ENCODE results near the gene SLCO2A1.

SLCO2A1 gene

GRCh38 chr3:133998691-133999241 is 31.0 kb downstream of the SLCO2A1 start:
- DNase-seq: no peak

- no peak for DNase-seq
Measured at GRCh38 chr3:133997871-133998635, 31.7 kb downstream of the SLCO2A1 start.

DNA sequence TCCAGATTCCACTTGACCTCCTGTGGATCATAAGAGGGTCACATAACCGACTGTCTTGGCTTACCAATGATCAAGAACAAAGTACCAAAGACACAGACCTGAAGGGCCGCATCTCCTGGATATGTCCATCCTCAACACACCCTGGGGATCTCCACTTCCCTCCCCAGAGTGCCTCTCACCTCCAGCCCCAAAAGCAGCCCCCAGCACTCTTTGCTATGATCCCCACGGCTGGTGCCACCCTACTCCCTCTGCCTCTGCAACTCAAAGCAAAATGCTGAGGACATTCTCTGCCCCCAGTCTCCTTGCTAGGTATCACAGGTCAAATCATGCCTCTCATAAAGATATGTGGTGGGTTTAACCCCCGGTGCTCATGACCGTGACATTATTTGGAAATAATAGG is 32.7 kb downstream of the SLCO2A1 start:
- DNase-seq: no peak

GRCh38 chr3:133996251-133996661 is 33.5 kb downstream of the SLCO2A1 start:
- DNase-seq: no peak

- DNase-seq: no peak
Measured at GRCh38 chr3:133995264-133995663, 34.5 kb downstream of the SLCO2A1 start.

- DNase-seq: no peak
Measured at GRCh38 chr3:133994166-133994890, 35.4 kb downstream of the SLCO2A1 start.

DNA sequence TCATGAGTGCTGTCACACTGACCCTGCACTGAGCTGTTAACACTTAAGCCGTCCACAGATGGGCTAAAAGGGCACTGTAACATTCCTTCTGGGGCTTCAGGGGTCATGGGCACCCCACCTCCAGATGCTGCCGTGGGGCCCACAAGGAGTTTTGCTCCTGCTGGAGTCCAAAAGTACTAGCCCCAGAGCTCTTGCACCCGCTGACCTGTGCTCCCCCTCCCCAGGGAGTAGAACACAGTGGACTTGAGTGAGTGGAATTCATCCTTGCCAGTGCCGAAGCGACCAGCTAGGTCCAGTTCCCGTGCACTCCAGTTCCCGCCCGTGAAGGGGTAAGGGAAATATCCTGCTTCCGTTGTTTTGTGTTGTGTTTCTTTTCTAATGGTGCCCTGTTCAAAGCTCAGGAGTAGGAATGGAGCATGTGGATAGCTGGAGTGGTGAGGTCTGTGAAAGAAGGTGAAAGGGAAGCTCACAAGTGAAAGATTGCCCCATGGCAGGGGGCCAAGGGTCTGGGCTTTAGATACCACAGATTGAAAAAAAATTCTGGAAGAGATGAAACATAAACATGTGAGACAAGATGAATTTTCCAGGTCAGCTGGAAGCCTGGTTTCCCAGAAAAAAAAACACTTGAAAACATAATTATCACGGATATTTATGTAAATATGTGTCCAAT is 36.6 kb downstream of the SLCO2A1 start:
- DNase-seq: no peak

DNA sequence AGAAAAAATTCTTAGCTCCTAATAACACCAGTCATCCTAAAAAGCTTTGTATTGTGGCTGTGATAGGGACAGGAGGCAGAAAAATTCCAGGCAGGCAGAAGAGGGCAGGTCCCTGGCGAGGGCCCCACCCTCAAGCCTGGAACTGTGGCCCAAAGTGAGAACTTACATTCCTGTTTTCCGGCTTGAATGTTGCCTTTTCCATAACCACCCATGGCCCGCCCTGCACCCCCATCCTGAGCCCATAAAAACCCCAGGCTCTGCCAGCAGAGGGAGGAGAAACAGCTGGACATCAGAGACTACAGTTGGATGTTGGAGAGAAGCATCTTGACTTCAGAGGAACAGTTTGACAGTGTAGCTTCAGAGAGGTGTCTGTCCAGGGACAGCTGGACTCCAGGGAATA is 37.3 kb downstream of the SLCO2A1 start:
- no peak for DNase-seq

DNA sequence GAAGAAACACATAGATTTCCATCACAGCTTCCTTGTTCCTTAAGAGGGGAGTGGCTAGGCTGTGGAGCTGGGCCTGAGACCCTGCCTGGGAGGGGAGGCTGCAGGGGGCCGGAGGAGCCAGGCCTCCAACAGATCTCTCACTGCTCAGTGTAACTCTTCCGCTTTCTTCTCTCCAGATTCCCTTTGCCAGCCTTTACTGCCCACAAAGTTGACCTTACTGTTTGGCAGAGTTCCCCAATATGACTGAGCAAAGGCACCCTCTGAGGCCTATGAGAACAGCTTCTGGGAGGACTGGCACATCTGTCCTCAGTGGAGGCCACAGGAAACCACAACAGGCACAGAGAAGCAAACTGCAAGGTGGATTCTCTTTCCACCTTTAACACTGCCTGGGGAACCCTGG is 38.1 kb downstream of the SLCO2A1 start:
- no peak for DNase-seq

GRCh38 chr3:133991209-133991608 is 38.5 kb downstream of the SLCO2A1 start:
- DNase-seq: no peak

- DNase-seq: no peak
Measured at GRCh38 chr3:133989936-133990702, 39.6 kb downstream of the SLCO2A1 start.

- no peak for DNase-seq
Measured at GRCh38 chr3:133988631-133989161, 41.0 kb downstream of the SLCO2A1 start.

DNA sequence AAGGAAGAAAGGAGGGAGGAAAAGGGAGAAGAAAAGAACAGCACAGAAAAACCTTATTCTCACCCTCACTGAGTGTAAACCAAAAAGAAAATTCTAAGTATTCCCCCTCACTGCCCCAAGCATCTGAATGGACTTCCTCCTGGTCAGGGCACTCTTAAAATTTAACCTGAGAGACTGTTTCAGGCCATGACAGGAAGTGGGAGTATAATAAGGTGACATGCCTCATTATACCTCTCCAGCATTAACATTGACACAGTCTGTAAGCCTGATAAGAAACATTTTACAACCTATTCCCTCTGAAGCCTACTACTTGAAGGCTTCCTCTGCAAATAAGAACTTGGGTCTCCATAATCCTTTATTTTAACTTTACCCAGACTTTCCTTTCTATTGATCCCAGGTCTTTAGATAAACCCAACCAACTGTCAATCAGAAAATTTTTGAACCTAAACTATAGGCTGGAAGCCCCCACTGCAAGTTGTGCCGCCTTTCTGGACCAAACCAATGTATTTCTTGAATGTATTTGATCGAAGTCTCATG is 41.7 kb downstream of the SLCO2A1 start:
- DNase-seq: no peak

DNA sequence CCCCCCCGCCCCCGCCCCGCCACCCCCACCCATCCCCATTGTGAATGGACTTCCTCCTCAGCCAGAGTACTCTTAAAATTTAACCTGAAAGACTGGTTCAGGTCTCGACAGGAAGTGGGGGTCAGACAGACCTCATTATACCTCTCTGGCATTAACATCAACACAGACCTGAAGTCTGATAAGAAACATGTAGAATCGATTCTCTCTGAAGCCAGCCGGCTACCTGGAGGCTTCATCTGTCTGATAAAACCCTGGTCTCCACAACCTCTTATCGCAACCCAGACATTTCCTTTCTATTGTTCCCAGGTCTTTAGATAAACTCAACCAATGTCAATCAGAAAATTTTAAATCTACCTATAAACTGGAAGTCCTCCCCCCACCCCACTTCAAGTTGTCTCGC is 42.6 kb downstream of the SLCO2A1 start:
- no peak for DNase-seq

DNA sequence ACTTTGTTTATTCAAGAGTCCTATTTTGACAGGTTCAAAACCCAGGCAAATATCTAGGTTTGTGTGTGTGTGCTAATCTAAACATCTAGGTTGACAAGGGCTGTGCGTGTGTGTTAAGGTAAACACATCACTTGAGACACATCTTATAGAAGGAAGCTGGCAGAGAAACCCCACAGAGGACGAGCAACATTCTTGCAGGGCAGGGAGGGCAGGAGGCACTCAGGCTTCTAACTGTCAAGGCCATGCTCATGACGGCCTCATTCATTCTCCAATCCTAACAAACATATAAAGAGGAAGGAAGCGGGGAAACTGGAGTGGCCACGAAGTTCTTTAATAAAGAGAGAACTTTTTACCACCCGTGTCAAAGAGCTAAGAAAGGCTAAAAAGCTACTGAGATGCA is 43.4 kb downstream of the SLCO2A1 start:
- no peak for DNase-seq

DNA sequence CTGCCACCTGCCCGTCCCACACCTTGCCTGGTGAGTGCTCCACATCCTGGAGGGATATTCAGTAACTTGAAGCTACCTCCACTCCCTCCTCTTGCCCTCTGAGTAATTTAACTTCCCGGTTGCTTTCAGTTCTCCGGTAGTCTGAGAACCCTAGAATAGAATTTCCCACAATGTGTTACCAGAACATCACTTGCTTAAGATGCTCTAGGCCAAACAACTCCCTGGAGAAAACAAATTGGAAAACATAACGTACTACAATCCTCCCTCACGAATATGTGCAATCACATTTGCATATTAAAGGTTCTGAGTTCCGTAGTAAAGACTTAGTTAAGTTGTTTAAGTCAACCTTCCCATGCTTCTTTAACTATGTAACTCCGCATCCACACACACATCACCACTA is 44.8 kb downstream of the SLCO2A1 start:
- no peak for DNase-seq

DNA sequence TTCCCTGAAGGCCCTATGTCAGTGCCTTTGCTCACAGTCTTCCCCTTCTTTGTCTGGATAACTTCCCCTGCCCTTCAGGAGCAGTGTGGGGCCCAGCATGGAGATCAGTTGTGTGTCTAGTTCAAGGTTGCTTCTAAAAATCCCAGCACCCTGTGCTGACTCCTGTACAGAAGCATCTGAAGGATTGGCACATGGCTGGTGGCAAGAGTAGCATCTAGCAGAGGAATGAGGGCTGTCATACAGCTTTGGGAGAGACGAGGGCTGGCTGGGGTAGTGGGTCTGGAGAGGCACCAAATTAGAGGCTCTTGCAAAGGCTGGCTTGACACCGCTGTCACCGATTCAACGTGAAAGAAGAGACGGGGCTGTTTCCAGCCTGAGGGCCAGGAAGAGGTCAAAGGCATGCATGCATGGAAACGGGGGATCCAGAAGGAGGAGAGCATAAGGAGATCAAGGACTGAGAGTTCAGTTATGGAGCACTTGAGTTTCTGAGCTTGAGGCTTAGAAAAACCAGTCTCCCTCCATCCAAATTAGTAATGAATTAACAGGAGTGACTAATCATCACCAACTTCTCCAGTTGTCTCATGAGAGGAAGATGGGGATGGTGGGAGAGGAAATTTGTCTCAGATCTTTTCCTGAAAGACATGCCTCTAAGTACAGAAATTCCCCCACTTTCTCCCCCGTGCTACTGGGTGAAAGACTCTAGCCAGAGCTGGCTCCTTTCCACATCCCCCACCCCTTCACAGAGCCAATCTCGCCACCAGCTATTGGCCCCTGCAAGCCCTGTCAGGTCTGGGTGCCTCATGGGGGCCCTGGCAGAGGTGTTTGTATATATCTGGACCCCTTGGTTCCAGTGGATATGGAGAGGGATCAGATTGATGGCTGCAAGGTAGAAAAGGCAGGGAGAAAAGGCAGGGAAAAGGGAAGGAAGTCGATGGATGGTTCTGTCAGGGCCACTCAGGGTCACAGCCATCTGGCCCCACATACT is 45.9 kb downstream of the SLCO2A1 start:
- no peak for DNase-seq

GRCh38 chr3:133983126-133983525 is 46.6 kb downstream of the SLCO2A1 start:
- no peak for DNase-seq

GRCh38 chr3:133980550-133980949 is 49.2 kb downstream of the SLCO2A1 start:
- no peak for DNase-seq

GRCh38 chr3:133980035-133980434 is 49.7 kb downstream of the SLCO2A1 start:
- no peak for DNase-seq

- DNase-seq: no peak
Measured at GRCh38 chr3:133979553-133979952, 50.2 kb downstream of the SLCO2A1 start.
